GM19372 (cell line): Measurements from ENCODE around the gene TCP10L.
"Not testable (repeated sequence)": the region's sequence is repeated elsewhere in the genome, so short reads cannot be mapped to it uniquely, and the experiment has no call there.

Experiments used
- ATAC-seq: cut with Tn5 transposase; IDR thresholded peaks from one replicate; pipeline ENCODE4 v1.9.1; 2021; ENCODE audit warnings: mild to moderate bottlenecking, low read depth, moderate library complexity; ENCODE audit not compliant: unreplicated experiment

The TCP10L gene

DNA sequence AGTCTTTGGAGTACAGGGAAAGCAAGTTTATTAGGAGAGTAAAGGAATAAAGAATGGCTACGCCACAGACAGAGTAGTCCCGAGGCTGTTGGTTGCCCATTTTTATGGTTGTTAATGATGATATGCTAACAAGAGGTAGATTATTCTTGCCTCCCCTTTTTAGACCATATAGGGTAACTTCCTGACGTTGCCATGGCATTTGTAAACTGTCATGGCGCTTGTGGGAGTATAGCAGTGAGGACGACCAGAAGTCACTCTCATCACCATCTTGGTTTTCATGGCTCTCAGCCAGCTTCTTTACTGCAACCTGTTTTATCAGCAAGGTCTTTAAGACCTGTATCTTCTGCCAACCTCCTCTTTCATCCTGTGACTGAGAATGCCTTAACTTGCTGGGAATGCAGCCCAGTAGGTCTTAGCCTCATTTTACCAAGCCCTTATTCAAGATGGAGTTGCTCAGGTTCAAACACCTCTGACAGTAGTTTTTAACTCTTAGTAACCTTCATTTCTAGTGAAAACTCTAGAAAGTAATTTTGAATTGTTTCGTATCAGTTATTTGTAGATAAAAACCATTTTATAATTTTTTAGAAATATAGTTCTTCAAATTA, 26.2 kb downstream of the TCP10L start:
- ATAC-seq: no peak

DNA sequence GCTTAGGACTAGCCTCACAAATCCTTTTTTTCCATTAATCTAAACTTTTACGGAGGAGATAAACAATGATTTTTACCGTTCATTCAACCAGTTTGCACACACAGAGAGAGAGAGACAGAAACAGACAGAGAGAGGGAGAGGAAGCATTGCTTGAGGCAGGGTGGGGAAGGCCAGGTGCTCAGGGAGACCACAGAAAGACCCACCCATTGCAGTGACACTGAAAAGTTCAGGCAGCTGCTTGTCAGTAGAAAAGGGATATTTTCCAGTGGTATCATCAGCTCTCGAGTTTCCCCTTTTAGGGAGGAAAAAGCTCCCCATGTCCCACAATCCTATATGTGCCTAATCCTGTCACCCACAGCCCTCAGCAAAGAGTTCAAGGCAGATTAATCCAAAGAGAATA, 27.2 kb downstream of the TCP10L start:
- no peak for ATAC-seq

DNA sequence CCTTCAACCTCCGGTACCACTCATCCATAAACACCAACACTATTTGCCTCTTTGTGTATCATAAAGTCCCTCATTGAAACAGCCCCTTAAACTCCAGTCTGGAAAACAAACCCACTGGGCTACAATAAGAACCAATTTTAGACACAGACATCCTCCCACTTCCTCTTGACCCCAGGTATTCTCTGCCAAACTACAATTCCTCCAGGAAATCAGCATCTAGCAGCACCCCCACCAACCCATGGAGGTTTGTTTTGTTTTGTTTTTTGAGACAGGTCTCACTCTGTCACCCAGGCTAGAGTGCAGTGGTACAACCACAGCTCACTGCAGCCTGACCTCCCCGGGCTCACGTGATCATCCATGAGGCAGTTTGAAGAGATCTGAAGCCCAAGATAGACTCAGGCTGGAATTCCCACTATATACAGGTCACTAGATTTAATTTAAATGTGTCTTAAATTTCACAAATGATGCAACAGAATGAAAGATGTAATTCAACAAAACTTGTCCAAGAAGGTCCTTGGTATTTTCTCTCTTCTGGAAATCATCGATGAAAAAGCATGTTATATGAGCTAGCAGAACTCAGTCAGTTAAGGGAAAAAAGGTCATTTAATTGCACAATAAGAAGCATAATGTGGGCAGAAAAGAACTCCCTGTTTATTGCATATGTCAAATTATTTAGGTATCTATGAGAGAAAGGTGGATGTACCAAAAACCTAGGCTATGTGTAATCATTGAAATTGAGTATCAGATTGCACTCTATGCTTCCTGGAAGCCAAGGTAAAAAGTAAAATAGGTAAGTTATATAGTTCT, 30.3 kb downstream of the TCP10L start:
- no peak for ATAC-seq

DNA sequence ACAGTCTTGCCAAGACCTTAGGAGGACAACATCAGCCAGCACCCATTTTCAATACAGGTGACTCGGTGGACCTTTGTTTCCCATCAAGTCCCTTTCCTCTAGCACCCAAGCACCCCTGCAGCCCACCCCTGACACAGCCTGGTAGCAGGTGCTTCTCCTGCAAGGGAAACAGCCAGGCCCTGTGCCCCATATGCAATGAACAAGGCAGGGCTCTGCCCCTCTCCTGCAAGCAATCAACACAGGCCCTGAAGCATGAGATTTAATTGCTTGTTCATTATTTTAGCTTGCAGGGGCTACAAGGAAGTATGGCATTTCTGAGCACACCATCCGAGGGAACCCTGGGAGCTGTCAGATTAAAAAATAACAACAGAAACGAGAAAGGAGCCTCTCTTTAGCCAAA, 35.4 kb downstream of the TCP10L start:
- no peak for ATAC-seq

DNA sequence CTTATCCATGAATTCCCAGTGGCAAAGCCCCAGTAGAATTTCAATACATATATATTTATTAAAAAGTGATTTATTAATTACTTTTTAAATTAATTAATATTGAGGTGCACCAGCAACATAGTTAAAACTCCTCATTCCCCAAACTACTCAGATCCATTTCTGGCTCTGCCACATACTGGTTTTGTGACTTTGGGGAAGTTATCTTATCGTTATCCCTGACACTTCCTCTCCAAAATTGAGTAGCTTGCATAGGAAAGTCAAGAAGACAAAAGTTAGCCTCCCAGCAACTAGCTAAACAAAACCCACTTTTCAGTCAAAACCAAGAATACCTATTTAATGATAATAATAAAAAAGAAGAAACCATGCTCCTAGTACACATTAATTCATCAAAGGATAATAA, 35.9 kb downstream of the TCP10L start:
- ATAC-seq: no peak

DNA sequence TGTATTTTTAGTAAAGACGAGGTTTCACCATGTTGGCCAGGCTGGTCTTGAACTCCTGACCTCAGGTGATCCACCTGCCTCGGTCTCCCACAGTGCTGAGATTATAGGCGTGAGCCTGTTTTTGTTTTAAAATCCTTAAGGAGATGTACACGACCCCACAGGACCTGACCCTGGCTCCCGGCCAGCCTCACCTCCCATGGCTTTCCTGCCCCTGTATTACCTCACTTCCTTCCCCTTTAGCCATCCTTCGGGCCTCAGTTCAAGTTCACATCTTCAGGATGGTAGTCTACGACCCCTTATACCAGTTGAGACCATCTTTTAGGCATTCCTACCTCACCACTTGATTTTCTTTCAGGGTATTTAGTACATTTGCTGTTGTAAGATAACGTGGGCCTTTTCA, 36.3 kb downstream of the TCP10L start:
- no peak for ATAC-seq

DNA sequence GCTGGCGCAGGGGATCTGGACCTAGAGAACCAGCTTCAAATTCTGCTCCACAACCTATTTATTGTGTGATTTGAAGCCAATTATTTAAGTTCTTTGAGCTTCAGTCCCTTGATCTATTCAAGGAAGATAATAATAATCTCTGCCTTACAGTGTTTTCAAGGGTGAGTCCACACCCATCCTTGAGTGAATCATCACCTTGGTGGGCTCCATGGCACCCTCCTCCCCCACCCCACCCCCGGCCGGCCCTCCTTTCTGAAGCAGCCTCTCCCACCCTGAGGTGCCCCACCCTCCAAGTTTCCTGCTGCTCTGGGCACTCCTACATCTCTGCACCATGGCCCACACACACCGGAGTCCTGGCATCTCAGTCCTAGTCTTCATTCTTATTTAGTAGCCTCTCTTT, 38.3 kb downstream of the TCP10L start:
- no peak for ATAC-seq

DNA sequence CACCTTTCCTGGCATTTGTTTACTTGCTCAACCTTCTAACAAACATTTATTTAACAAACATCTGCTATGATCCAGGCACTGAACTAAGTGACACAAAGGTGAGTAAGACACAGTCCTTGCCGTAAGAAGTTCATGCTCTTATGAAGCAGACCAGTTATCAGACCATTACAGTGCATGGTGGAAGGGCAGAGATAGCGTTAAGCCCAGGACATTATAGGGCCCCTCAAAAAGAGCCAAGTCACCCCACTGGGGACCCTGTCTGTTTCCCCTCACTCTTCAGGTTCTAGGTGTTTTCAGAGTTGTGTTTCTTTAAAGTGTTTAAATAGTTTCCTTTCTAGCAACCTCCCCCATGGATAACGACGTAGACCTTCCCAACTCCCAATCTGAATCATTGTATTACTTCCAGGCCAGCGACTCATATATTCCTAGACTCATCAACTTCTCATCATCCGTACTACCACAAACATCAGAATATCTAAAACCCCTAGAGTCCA, 39.3 kb downstream of the TCP10L start:
- ATAC-seq: no peak

DNA sequence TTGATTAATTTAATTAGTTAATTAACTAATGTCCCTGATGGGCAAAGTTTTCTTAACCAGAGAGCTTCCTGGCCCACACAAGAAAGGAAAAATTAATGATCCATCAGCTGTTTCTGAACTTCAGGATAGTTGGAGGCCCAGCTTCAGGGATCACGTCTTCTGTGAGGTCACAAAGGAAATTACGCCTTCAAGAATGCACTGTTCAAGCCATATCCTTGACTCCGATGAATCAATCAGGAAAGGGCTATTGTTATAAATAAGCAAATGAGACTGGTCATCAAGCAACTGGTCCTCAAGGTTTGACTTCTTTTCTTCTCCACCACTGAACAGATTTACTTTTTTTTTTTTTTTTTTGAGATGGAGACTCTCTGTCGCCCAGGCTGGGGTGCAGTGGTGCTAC, 40.6 kb downstream of the TCP10L start:
- ATAC-seq: no peak

DNA sequence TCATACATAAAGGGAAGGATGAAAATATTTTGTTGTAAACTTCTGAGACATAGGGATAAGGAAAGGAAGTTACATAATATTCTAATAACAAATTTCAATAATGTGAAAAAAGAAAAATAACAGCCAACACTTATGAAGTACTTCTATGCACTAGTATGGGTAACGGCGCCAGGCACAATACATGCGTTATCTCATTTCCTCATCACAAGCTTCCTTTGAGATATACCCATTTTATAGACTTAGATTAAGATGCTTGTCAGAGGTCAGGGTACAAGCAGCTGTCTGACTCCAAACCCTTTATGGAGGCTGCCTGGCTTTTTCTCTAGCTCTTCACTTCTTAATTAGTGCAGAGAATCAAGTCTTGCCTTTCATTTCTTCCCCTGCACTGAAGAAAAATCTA, 41.3 kb downstream of the TCP10L start:
- ATAC-seq: no peak

DNA sequence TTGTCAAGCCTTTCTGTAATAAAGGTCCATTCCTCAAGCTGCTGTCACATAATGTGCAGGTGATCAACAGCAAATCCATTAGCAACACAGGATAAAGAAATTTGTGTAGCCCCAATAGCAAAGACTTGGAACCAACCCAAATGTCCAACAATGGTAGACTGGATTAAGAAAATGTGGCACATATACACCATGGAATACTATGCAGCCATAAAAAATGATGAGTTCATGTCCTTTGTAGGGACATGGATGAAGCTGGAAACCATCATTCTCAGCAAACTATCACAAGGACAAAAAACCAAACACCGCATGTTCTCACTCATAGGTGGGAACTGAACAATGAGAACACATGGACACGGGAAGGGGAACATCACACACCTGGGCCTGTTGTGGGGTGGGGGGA, 42.3 kb downstream of the TCP10L start:
- not testable (repeated sequence) for ATAC-seq

DNA sequence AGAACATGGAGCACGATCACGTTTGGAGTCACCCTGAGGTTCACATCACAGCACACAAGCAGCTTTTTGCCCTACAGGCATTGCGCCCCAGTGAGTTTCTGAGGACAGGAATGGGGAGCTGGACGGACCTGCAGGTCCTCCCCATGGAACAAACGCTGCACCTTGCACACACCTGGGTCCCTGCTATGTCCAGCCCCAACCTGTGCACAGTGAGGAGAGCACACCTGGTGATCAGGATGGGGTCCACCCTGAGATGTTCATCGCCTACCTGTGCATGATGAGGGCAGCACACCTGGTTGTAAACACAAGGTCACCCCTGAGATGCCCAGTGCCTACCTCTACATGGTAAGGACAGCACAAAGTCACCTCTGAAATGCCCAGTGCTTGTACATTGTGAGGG, 45.9 kb downstream of the TCP10L start:
- no peak for ATAC-seq

DNA sequence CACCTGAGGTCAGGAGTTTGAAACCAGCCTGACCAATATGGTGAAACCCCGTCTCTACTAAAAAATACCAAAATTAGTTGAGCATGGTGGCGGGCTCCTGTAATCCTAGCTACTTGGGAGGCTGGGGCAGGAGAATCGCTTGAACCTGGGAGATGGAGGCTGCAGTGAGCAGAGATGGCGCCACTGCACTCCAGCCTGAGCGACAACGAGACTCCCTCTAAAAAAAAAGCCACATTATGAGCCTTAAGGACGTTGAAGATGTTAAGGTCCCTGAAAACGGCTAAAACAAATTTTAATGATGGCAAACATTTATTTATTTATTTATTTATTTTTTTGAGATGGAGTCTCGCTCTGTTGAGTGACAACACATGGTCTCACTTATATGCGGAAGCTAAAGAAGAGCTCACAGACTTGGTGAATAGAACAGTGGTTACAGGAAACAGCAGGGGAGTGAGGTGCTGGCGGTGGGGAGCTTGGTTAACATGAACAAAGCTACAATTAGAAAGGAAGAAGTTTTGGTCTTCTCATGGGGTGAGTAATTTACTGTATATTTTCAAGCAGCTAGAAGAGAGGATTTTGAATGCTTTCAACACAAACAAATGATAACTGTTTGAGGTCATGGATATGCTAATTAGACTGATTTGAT, 47.1 kb downstream of the TCP10L start:
- ATAC-seq: no peak

DNA sequence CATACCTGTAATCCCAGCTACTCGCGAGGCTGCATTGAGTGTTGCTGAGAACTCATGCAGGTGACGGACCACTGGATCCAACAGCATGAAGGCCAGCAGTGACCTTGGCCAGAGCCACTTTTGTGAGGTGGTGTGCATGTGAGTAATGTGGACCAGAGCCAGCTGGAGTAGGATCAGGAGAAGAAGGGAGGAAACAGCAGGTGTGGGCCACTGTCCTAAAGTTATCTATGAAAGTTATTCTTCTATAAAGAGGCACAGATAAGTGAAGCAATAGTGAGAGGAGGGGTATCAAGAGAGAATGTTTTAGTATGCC, 47.8 kb downstream of the TCP10L start:
- ATAC-seq: no peak

DNA sequence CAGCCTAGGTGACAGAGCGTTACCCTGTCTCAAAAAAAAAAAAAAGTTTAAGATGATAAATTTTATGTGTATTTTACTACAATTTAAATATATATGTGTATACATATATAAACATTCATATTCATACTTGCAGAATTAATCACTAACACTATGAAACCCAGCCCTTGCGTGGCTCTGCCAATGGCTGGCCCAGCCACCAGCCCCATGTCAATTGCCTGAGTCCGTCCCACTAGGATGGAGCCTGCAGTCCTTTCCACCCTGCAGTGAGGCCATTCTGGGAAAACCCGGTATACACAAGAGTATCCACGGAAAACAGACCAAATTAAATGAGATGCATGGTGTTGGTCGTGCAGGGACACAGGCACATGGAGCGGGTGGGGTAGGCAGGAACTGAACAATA, 49.7 kb downstream of the TCP10L start:
- ATAC-seq: no peak

DNA sequence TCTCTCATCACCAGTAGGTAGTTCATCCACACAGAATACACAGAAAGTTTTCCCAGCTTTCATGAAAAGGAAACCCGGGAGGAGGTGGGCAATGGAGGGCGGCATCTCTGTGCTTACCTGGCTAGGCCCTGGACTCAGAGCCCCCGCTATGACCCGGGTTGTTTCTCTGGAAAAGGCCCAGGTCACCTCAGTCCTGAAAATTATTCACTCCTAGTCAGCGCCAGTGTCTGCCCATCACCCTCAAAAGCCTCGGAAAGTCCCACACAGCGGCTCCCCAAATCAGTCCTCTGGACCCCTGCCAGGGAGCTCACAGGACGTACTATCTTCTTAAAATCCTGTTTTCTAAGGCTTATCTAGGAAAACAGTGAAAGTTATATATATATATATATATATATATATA, 51.2 kb downstream of the TCP10L start:
- ATAC-seq: no peak

DNA sequence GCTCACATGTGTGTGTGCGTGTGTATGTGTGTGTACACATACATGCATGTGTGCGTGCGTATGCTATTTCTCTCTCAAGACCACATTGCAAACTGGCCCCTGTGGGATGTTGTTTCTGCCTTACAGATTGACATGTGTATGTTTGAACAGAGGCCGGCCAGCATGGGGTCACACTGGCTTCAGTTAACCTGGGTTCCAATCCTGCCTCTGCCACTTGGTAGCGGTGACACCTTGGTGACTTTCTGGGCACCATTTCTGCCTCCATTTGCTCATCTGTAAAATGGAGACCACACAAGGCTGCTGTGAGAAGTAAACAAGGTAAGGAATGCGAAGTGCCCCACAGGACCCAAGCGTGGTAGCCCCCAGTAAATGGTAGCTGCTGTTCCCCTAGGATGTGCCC, 51.7 kb downstream of the TCP10L start:
- no peak for ATAC-seq

DNA sequence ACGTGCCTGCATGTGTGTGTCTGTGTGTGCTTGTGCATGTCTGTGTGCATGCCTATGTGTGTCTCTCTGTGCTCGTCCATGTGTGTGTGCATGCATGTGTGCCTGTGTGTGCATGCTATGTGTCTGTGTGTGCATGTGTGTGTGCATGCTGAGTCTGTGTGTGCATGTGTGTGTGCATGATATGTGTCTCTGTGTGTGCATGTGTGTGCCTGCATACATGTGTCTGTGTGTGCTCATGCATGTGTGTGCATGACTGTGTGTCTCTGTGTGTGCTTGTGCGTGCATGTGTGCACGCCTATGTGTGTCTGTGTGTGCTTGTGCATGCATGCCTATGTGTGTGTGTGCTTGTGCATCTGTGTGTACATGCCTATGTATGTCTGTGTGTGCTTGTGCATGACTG, 52.3 kb downstream of the TCP10L start:
- ATAC-seq: no peak

DNA sequence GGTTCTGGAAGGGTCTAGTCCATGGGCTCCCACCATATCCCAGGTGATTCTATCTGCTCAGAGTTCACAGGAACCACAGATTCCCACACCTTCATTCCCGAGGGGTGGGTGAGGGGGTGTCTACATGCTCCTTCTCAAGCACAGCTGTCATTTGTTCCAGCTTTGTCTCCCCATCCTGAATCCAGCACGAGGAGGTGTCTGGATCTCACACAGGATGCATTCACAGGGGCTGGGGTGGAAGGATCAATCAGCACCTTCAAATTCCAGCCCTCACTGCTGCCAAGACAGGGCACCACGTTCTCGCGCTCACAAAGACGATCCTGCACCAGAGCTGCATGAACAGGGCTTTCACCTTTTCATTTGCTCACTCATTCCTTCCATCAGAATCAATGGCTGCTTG, 52.7 kb downstream of the TCP10L start:
- ATAC-seq: no peak

DNA sequence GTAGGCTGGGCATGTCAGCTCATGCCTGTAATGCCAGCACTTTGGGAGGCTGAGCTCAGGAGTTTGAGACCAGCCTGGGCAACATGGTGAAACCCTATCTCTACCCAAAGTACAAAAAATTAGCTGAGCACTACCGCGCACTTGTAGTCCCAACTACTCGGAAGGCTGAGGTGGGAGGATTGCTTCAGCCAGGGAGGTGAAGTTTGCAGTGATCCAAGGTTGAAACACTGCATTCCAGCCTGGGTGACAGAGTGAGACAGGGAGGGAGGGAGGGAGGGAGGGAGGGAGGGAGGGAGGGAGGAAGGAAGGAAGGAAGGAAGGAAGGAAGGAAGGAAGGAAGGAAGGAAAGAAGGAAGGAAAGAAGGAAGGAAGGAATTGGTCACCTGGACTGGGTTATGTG, 53.8 kb downstream of the TCP10L start:
- not testable (repeated sequence) for ATAC-seq

DNA sequence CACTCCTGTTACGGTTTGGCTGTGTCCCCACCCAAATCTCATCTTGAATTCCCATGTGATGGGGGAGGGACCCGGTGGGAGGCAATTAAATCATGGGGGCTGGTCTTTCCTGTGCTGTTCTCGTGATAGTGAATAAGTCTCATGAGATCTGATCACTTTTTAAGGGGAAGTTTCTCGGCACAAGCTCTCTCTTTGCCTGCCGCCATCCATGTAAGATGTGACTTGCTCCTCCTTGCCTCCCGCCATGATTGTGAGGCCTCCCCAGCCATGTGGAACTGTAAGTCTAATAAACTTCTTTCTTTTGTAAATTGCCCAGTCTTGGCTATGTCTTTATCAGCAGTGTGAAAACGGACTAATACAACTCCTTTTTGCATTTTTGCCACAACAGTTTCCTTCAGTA, 54.5 kb downstream of the TCP10L start:
- not testable (repeated sequence) for ATAC-seq

DNA sequence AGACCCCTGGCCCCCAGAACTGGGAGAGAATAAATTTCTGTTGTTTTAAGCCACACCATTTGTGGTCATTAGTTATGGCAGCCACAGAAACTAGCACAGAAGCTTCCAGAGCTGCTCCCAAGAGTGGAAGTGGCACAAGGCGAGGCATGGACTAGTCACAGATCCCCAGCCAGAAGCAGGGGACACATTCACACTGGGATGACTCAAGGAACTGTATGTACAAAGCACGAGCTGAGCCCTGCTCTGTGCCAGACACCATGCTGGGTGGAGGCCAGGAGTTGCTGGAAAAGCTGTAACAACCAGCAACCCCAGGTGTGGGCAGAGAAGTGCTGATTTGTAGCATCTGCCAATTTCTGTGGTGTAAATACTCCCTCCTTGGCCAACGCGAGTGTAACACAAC, 55.6 kb downstream of the TCP10L start:
- ATAC-seq: no peak
